ENCODE results near the gene CSF3R.

CSF3R gene

DNA sequence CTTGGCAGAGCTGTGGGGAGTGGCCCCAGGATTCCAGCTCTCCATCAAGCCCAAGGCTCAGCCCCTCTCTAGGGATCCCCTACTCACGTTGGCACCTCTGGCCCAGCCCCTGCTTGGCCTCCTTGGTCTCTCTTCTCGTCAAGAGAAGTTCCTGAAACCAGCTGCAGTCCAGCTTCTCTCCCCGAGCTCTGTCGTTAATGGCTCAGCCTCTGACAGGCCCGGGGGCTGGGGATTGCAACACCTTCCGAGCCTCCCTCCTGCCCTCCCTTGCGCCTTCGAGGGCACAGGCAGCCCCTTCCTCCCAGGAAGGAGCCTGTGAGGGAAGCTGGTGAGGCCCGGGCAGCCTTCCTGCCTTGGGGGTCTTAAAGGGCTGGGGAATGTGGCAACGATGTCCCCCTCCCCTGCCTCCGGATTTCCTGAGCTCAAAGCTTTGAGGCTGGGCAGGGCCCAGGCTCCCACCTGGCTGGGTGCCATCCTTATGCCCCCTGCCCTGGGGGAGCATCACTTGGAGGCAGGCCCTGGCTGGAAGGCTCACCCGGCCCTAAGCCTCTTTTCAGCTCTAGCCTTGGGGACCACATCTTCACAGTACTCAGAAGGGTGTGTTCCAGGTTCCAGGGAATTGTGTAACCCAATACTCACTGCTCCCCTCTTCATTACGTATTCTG lies at the start of gene CSF3R:
TSS of gene CSF3R (minus strand) at position 190 of the 665 bp plus-strand sequence. CDS start 3,417 bp downstream, outside the sequence.
- no peak for DNase-seq

DNA sequence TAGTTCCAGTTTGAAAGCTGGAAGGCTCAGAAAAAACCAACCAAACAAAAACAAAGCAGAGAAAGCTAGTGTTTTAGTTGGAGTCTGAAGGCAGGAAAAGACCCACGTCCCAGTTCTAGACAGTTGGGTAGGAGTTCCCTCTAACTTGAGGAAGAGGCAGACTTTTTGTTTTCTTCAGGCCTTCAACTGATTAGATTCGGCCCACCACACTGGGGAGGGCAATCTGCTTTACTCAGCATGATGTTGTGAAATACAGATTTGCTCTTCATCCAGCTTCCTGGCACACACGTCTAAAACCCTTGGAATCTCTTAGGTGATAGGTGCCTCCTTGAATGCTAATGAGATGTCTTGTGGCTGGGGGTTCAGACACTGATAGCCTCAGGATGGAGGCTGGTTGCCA lies 49.1 kb upstream of the CSF3R start:
- no peak for DNase-seq

DNA sequence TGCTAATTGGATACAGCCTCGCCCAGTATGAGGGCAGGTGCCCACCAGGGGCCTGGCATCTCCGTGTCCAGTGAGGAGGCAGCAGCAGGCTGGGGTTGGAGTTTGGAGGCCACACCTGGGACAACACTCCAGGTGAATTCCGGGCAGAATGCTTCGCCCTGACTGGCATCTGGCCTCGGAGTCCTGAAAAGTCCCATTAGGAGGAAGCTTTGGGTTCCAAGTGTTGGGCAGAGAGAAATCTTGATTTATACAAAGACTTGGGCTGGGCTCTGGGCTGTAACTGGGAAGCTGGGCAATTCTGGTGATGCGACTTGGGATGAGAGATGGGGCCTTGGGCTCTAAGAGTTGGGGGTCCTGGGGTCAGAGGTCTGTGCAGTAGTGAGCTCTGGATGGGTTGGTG lies 48.1 kb upstream of the CSF3R start:
- no peak for DNase-seq

DNA sequence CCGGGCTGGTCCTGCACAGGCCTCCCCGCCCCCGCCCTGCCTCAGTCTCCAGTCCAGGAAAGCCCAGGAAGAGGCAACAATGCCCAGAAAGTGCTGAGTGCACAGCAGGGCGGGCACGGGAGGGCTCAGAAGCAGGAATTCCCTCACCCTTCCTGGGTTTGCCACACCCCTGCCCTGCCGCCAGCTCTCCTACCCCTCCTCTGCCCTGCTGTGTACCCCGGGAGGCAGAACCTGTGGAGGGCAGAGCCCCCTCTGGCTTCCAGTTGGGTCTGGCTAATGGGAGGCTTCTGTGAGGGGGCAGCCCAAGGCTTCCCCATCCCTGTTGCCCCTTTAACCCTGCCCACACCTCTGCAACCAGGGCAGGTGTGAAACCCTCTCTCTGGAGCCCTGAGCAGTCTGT lies 47.5 kb upstream of the CSF3R start:
- no peak for DNase-seq

DNA sequence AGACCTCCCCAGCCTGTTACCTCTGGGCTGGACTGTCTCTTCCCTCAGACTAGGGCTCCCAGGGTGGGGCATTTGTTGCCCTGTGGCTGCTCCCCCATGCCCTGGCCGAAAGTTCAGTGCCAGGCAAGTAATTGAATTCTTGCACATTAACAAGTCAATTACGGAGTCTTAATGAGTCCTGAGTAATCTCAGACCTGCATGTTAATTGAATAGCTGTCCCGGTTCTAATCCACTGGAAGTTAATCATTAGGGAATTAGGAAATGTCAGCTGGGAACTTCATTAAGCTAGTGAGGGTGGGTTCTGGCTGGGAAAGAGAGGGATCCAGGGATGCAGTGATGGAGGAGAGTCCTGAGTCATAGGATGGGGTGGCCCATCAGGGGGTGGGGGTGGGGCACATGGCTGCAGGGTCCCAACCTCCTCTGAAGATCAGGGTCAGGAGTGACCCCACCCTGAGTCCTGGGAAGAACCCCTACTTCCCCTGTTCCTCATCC lies 47.1 kb upstream of the CSF3R start:
- DNase-seq: no peak

DNA sequence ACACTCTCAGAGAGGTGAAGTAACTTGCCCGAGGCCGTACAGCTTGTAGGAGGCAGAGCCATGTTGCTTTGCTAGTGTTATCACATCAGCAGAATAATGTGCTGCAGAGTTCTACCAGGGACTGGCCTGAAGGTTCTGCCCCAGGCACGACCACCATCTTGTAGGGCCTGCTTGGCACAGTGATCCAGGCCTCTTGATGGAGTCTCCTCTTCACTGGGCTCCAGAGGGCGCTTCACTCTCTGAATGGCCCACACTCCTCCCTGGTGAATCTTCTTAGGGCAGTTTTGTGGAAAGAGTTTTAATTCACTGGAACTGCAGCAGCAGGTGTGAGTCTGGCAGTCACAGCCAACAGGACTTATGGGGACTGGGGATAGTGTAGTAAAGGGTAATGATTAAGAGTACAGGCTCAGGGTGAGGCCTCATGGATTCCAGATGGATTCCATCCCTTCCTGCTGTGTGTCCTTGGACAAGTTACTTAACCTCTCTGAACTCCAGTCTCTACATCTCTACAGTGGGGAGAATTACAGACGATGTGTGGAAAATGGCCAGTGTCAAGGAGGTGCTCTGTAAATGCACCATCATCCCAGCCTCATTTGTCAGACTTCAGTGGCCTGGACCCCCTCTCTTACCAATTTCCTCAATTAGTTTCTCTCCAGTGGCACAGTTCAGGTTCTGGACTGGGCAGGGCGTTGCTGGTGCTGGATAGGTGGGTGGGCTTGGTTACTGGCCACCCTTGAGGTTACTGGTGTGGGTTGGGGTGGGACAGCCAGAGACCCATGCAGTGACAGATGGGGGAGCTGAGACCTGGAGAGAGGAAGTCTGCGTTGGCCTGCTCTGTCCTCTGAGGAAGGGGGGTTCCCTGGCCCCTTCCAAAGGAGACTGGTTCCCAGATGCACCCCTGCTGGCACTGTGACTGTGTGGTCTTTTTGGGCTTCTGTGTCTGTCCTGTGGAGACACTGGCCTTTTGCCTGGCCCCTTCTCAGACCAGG lies 45.9 kb upstream of the CSF3R start:
- no peak for DNase-seq

DNA sequence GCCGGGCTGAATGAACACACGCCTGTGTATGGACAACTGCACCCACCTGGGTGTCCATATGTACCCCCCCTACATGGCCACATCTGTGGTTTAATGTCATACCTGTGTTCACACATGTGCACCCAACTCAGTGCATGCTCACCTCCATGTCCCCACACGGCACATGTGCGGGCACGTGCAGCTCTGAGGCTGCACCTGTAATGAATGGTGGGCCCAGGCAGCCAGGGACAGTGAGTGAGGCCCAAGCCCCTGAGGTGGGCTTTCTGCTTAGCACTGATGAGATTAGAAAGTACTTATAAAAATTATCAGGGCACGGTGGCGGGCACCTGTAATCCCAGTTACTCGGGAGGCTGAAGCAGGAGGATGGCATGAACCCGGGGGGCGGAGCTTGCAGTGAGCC lies 42.5 kb upstream of the CSF3R start:
- DNase-seq: no peak

DNA sequence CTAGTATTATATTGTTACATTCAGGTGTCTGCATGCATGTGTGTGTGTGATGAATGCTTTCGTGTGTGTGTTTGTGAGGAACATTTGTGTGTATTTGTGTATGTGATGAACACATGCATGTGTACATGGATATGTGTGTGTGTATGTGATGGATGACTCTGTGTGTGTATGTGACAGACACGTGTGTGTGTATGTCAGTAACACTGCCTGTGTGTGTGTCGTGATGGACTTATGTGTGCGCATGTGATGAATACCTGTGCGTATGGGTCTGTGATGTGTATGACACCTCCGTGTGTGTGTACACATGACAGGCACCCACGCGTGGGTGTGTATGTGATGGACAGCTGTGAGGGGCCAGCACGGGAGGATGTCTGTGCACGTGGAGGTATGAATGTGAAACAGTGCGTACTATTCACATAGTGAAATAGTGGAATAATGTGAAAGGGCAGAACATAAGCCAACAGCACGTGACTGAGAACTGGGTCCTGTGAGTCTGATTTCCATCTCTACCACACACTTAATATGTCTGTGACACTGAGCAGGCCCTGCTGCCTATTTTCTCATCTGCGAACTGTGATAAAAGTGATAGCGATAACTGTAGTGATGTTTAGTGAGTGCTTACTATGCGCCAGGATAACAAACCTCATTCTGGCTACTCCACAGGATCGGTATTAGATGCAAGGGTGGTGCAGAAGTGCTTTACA lies 41.8 kb upstream of the CSF3R start:
- DNase-seq: no peak

DNA sequence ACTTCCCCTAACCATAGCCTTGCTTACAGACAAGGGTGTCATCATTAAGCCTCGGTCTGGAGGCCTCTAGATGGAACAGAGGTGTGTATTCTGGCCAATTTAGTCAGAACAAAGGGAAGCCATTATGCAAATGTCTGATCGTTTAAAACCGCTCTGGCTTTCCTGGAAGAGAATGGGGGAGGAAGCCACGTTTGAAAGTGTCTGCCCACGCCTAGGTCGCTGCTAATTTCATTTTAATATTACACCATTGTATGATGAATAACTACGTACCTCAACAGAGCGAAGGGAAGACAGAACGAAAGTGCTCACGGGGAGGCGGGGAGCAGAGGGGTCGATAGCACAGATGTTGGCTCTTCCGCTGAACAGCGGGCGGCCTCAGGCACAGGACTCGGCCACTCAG lies 41.1 kb upstream of the CSF3R start:
- DNase-seq: no peak

DNA sequence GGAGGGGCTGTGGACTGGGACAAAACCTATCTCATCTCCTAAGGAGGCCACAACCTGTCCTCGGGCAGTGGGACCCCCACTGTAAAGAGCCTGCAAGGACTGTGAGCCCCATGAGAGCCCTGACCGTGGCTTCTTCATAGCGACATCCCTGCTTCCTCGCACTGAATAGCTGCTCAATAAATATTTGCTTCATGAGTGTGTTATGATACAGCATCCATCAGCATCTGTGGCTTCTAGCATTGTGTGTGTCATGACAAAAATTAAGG lies 40.5 kb upstream of the CSF3R start:
- no peak for DNase-seq

DNA sequence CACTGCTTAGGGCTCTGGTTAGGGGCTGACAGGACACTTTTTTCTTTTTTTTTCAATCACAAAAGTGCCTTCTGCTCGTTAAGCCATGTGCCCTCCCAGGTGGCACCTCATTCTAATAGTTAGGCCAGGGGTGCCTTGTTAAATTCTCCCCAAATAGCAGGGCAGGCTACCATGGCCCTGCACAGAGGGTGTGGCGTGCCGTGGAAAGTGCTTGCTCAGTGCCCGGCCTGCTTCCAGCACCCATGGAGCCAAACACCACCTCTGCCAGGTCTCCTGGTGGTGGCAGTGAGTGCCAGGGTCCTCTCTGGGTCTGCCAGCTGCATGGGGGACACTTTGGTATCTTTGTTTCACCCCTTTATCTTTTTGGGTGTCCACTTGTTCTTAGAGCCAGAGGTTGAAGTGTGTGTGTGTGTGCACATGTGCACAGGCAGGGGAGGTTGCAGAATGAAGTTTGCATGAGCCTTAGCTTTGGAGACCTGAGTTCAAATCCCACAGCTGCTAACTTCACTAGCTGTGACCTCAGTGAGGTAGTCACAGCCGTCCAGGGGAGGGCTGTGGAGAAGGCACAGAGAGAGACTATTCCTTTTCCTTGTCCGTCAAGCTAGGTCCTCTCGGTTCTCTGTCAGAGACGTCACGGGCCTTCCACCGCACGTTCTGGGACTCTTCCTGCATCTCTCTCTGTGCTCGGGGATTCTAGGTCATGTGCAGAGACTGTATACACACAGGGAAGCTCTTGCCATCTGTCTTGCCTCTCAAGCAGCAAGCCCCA lies 39.9 kb upstream of the CSF3R start:
- DNase-seq: no peak

DNA sequence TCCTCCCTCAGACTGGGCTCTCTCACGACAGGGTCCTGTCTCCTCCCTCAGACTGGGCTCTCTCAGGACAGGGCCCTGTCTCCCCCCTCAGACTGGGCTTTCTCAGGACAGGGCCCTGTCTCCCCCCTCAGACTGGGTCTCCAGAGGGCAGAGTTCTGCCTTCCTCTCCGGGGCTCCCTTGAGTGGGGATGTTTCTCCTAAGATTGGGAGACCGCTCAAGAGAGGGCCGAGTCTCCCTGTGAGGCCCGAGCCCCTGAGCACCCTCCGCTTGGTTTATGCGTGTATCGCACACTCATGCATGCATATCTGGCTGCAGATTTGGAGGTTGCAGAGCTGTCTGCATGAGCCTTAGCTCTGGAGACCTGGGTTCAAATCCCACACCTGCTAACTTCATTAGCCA lies 39.3 kb upstream of the CSF3R start:
- DNase-seq: no peak

DNA sequence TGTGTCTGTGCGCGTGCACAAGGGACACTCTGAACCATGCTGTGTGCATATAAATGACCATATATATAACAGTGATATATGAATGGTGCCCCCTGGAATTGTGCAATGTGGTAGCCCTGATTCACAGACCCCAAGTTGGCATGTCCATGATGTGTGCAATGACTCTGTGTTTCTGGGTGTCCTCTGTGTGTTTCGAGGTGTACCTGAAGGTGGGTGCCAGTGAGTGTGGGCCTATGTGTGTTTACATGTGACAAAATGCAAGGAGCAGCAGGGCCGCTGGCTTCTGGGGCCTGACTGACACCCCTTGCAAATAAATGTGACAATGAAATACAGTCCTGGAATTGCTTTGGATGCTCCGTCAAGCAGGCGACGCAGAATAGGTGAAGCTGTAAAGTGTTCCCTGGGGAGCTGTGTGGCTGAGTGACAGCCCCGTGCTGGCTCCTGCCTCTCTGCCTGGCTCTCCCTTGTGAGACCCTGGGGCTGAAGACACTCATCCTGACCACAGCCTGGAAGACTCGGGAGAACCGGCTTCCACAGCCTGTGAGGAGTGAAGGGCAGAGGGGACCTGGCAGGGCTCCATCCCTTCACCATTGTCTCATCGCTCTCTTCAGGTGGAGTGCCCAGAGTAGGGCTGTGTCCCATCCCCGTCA lies 38.2 kb upstream of the CSF3R start:
- DNase-seq: no peak

DNA sequence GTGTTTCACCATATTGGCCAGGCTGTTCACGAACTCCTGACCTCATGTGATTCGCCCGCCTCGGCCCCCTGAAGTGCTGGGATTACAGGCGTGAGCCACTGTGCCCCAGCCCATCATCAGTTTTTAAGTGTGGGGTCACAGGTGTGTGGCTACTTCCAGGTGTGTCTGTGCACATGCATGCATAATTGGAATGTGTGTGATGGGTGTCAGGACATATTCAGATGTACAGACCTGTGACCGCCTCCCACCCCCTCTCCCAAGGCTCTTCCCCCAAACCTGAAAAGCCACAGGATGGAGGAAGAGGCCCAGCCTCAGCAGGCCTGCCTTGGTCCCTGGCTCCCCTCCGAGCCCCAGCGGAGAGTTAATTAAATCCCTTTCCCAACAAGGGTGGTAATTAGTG lies 37.3 kb upstream of the CSF3R start:
- no peak for DNase-seq

DNA sequence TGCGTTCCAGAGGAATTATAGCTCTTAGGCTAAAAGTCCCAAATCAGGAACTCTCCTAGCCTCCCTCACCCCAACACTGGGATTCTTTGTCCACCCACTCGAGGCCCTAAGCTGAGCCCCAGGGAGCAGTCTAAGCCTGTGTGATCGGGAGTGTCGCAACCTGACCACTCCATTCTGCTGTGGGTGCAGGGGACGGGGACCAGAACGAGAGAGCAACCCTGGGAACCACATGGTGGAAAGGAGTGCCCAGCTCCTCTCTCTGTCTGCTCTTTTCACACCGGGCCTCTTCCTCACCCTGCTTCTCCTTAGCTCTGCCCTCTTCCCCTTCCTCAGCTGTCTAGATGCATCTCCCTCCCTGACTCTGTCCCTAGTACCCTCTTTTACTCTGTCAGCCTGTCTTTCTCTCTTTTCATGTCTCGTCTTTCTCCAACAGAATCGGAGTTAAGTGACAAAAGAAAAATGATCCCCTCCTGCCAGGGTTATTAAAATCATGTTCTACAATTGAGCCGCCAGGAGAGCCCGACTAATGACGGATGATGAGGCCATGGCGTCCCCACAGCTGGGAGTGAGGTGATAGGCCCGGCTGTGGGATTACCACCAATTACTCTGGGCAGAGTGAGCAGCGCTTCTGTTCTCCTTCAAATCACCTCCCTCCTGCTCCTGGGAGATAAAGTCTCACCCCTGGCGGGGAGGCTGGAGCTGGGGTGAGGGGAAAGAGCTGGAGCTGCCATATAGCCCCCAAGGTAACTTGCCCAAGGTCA lies 34.5 kb upstream of the CSF3R start:
- DNase-seq: no peak

DNA sequence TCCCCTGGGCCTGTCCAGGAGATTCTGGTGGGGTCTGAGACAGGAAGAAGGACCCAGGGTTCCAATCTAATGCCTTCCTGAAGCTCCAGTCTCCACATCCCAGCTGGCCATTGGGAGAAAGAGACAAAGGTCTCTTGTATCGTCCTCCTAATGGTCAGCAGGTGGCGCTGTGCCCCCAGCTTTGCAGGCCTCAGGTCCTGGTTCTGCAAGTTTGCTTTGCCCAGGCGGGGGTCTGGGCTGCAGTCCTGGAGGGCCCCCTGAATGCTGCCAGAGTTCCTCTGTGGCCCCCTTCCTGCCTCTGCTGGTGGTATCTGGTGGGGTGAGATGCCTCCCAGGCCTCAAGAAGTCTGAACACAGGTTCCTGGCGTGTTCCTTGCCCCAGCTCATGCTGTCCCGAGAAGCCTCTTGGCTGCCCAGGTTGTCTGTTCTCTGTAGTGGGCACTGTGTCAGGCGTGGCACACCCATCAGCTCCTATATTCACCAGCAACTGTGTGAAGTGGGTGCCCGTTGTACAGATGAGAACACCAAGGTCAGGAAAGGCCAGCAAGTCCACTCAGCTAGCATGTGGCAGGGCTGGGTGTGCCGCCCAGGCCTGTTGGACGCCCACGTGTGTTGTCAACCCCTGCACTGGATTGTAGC lies 33.8 kb upstream of the CSF3R start:
- peak; percentile 21 for DNase-seq

DNA sequence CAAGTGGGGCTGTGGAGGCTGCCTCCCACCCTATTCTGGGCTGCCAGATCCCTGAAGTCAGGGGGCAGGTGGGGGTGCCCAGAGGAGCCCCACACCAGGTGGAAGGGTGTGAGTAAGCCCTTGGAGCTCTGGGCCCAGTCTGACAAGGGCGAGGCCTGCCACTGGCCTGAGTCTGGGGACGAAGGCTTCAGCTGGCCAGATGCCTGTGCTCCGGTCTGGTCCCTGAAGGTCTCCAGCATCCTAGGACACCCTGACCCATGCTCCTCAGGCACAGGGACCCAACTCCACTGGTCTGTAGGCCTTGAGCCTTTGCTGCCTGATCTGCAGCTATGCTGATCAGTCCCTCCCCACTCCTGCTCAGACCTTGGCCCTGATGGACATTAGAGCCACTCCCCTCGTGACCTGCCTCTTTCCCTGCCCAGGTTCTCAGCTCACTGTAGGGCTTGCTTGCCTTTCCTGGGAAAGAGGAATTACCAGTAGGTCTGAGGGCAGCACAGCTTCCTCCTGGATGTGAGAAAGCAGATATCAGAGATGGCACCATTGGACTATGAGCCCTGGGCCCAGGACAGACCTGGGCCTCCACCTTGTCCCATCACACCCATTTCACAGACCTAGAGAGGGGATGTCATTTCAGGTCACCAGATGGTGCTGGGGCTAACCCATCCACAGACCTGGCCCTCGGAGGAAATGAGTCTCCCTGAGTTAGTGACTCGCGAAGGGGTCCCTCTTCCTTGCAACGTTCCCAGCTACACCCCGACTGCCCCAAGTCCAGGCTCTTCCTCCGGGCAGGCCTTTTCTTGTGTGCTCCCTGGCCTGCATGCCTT lies 32.8 kb upstream of the CSF3R start:
- DNase-seq: no peak

DNA sequence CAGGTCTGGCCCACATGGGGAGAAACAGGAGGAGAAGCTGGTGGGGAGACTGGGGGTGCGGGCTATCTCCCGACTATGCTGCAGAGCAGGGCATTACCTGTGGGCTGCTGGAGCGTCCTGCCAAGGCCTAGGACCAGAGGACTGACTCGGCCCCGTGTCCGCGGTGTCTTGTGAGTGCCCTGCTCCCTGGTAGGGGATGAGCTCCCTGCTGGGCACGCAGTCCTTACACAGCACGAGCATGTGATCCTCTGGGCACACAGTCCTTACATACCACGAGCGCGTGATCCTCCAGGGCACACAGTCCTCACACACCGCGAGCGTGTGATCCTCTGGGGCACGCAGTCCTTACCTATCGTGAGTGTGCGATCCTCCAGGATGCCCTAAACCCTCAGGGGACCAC lies 31.8 kb upstream of the CSF3R start:
- DNase-seq: no peak

DNA sequence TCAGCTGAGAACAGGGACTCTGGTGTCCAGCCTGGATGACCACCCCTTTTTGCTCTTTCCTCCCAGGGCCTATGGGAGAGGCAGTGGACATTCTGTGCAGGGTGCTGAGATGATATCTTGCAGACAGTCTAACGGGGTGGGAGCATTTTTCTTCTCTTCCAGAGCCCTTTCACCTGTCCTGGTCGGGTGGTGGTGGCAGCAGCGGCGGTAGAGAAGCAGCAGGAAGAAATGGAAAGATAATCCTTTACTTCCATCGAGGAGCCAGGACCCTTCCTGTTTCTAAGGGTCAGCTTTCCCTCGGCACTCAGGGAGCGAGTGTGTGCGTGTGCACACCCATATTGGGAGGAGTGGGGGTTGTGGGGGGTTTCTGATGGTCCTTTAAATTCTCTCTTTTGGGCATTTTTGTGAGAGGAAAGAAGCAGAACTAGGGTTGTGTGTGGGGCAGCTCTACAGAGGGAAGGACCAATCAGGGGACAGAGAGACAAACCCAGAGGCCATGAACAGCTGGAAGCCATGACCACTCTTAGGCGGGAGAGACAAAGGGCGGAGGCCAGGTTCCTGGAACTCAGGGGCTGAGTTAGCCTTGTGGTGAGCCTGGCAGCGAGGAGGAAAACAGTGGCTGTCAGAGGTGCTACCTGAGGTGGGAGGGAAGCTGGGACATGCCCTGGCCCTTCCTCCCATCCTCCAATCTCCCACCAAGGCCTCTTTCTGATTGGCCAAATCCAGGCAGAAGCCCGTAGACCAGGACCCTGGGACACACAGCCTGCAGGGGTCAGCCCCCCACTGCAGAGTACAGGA lies 31.2 kb upstream of the CSF3R start:
- DNase-seq: no peak

All from activated CD4-positive, alpha-beta T cell treated with anti-CD3 and anti-CD28 coated beads, Interleukin-2, amount 50 U/mL, for 1 hour (primary cell).